ENCODE measurements around the gene CAMTA2.
A peak's percentile ranks its signal among the peaks of the same experiment; 100 is the strongest.
"Not testable (repeated sequence)": the region's sequence is repeated elsewhere in the genome, so short reads cannot be mapped to it uniquely, and the experiment has no call there.

The CAMTA2 gene

DNA sequence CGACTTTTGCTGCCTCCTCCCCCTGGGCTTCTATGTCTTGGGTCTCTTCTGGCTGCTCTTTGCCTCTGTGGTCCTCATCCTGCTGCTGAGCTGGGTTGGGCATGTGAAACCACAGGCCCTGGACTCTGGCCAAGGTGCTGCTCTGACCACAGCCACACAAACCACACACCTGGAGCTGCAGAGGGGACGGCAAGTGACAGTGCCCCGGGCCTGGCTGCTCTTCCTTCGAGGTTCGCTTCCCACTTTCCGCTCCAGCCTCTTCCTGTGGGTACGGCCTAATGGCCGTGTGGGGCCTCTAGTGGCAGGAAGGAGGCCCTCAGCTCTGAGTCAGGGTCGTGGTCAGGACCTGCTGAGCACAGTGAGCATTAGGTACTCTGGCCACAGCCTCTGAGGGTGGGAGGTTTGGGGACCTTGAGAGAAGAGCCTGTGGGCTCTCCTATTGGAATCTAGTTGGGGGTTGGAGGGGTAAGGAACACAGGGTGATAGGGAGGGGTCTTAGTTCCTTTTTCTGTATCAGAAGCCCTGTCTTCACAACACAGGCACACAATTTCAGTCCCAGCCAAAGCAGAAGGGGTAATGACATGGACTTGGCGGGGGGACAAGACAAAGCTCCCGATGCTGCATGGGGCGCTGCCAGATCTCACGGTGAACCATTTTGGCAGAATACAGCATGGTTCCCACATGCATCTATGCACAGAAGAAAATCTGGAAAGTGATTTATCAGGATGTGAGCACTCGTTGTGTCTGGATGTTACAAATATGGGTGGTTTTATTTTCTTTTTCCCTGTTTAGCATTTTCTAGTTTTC, 53.1 kb downstream of the CAMTA2 start:
- peak overlapping the region; percentile 28 for H3K4me3 ChIP-seq (ENCODE audit: low read depth, low read length)
- H3K36me3 ChIP-seq, result peaks cover 16% of the 10 kb centered on the region
- H3K27me3 ChIP-seq (ENCODE audit: insufficient read depth, low read depth, severe bottlenecking), result no peaks in the 10 kb centered on the region
- TF ChIP-seq, protein P1, sequence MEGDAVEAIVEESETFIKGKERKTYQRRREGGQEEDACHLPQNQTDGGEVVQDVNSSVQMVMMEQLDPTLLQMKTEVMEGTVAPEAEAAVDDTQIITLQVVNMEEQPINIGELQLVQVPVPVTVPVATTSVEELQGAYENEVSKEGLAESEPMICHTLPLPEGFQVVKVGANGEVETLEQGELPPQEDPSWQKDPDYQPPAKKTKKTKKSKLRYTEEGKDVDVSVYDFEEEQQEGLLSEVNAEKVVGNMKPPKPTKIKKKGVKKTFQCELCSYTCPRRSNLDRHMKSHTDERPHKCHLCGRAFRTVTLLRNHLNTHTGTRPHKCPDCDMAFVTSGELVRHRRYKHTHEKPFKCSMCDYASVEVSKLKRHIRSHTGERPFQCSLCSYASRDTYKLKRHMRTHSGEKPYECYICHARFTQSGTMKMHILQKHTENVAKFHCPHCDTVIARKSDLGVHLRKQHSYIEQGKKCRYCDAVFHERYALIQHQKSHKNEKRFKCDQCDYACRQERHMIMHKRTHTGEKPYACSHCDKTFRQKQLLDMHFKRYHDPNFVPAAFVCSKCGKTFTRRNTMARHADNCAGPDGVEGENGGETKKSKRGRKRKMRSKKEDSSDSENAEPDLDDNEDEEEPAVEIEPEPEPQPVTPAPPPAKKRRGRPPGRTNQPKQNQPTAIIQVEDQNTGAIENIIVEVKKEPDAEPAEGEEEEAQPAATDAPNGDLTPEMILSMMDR (IDR thresholded peaks at IDR 0.05; ENCODE audit: low read depth, low read length), result peak; percentile 84
- no peak overlapping the region for H3K27ac ChIP-seq
- peak; percentile 73 for DNase-seq
- no peaks in the 10 kb centered on the region for H3K9me3 ChIP-seq (ENCODE audit: severe bottlenecking)

DNA sequence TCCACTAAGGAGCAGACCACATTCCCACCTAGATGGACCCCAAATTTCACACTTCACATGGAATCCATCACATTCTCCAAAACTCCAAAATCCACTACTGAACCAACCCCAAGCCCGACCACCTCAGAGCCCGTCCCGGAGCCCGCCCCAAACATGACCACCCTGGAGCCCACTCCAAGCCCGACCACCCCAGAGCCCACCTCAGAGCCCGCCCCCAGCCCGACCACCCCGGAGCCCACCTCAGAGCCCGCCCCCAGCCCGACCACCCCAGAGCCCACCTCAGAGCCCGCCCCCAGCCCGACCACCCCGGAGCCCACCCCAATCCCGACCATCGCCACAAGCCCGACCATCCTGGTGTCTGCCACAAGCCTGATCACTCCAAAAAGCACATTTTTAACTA, 53.8 kb downstream of the CAMTA2 start:
- H3K9me3 ChIP-seq (ENCODE audit: severe bottlenecking), result no peaks in the 10 kb centered on the region
- H3K27ac ChIP-seq, result no peak overlapping the region
- no peak for DNase-seq
- peaks cover 16% of the 10 kb centered on the region for H3K36me3 ChIP-seq
- no peaks in the 10 kb centered on the region for H3K27me3 ChIP-seq (ENCODE audit: insufficient read depth, low read depth, severe bottlenecking)
- H3K4me3 ChIP-seq (ENCODE audit: low read depth, low read length), result no peak overlapping the region
- TF ChIP-seq, protein P1 (IDR thresholded peaks at IDR 0.05; ENCODE audit: low read depth, low read length), result no peak

DNA sequence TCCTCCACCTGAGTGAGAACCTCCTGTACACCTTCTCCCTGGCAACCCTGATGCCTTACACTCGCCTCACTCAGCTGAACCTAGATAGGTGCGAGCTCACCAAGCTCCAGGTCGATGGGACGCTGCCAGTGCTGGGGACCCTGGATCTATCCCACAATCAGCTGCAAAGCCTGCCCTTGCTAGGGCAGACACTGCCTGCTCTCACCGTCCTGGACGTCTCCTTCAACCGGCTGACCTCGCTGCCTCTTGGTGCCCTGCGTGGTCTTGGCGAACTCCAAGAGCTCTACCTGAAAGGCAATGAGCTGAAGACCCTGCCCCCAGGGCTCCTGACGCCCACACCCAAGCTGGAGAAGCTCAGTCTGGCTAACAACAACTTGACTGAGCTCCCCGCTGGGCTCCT, 54.7 kb downstream of the CAMTA2 start:
- peaks cover 7% of the 10 kb centered on the region for H3K36me3 ChIP-seq

DNA sequence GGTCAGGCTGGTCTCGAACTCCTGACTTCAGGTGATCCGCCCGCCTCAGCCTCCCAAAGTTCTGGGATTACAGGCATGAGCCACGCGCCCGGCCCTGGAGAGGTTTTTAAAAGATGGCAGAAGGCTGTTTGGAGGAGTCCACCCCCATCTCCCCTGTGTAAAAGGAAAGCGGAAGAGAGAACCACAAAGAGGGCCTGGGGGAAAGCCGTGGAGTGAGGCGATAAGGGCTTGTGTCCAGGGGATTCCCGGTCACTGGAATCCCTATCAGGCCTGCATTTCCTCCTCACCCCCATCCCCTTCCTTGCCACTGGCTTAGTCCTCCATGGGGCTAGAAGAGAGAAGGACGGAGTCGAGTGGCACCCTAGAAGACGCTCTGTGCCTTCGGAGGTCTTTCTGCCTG, 55.5 kb downstream of the CAMTA2 start, which contains the start of gene GP1BA:
GP1BA (plus strand) TSS at position 315 of the 400 bp plus-strand sequence. CDS start 328 bp downstream, outside the sequence.
- Histone ChIP-seq H3K9me3 (ENCODE audit: severe bottlenecking) (no peaks in the 10 kb centered on the region), H3K36me3 (no peaks in the 10 kb centered on the region; the same call in none of the 2 replicates), H3K27ac (no peak within 1 kb of the TSS), H3K4me3 (ENCODE audit: low read depth, low read length) (no peak within 1 kb of the TSS), H3K27me3 (ENCODE audit: insufficient read depth, low read depth, severe bottlenecking) (no peaks in the 10 kb centered on the region)
- no peak for DNase-seq
- TF ChIP-seq, protein P1 (IDR thresholded peaks at IDR 0.05; ENCODE audit: low read depth, low read length), result no peak

More for the DNA sequence above, 54.7 kb downstream of the CAMTA2 start:
- Histone ChIP-seq H3K27ac (no peak overlapping the region), H3K4me3 (ENCODE audit: low read depth, low read length) (no peak overlapping the region), H3K9me3 (ENCODE audit: severe bottlenecking) (no peaks in the 10 kb centered on the region), H3K27me3 (ENCODE audit: insufficient read depth, low read depth, severe bottlenecking) (no peaks in the 10 kb centered on the region)
- TF ChIP-seq, protein P1 (IDR thresholded peaks at IDR 0.05; ENCODE audit: low read depth, low read length), result no peak
- DNase-seq, result no peak

DNA sequence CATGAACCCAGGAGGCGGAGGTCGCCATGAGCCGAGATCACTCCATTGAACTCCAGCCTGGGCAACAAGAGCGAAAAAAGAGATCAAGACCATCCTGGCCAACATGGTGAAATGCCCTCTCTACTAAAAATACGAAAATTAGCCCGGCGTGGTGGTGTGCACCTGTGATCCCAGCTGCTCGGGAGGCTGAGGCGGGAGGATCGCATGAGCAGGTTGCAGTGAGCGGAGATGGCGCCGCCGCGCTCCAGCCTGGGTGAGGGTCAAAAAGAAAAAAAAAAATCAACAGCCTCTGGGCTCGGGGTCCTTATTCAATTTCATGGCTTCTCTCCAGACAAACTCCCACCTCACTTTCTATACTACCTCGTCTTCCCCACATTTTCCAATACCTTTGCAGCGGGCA, 58.6 kb downstream of the CAMTA2 start:
- Histone ChIP-seq H3K36me3 (no peaks in the 10 kb centered on the region), H3K4me3 (ENCODE audit: low read depth, low read length) (no peak overlapping the region), H3K27ac (no peak overlapping the region), H3K9me3 (ENCODE audit: severe bottlenecking) (no peaks in the 10 kb centered on the region), H3K27me3 (ENCODE audit: insufficient read depth, low read depth, severe bottlenecking) (no peaks in the 10 kb centered on the region)
- no peak for DNase-seq
- TF ChIP-seq, protein P1 (IDR thresholded peaks at IDR 0.05; ENCODE audit: low read depth, low read length), result no peak

DNA sequence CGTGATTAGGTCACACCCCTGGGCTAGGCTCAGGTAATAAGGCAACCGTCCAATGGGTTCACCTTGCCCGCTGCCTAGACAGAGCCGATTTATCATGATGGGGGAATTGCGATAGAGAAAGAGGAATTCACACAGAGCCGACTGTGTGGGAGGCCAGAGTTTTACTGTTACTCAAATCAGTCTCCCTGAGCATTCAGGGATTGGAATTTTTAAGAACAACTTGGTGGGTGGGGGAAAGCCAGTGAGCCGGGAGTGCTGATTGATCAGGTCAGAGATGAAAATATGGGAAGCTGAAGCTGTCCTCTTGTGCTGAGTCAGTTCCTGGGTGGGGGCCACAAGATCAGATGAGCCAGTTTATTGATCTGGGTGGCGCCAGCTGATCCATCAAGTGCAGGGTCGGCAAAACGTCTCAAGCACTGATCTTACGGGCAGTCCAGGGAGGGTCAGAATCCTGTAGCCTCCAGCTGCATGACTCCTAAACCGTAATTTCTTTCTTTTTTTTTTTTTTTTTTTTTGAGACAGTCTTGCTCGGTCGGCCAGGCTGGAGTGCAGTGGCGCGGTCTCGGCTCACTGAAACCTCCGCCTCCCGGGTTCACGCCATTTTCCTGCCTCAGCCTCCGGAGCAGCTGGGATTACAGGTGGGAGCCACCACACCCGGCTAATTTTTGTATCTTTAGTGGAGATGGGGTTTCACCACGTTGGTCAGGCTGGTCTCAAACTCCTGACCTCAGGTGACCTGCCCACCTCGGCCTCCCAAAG, 60.7 kb downstream of the CAMTA2 start:
- not testable (repeated sequence) for H3K27me3 ChIP-seq (ENCODE audit: insufficient read depth, low read depth, severe bottlenecking); H3K36me3 ChIP-seq; DNase-seq; H3K4me3 ChIP-seq (ENCODE audit: low read depth, low read length); H3K9me3 ChIP-seq (ENCODE audit: severe bottlenecking); H3K27ac ChIP-seq
